Measurements from ENCODE around the gene DYNLRB1.
"Not testable (repeated sequence)": the region's sequence is repeated elsewhere in the genome, so short reads cannot be mapped to it uniquely, and the experiment has no call there.

- not testable (repeated sequence) for TF ChIP-seq CTCF (IDR thresholded peaks at IDR 0.05; ENCODE audit: poor library complexity); EZH2phosphoT487 (IDR thresholded peaks at IDR 0.05; ENCODE audit: low read depth, severe bottlenecking, unreplicated experiment)
Measured at GRCh38 chr20:34518863-34519262, 2.6 kb downstream of the DYNLRB1 start.

Data from hepatocyte (in vitro differentiated cells).